OCI-LY3 (cell line): ENCODE data around the gene BIN2.
"Not testable (repeated sequence)": the region's sequence is repeated elsewhere in the genome, so short reads cannot be mapped to it uniquely, and the experiment has no call there.

Source experiments
- H2AFZ ChIP-seq: fragments of 200-600, 300-600 bp; shearing (Covaris generic); 2 replicates; pipeline ENCODE4 v1.6.0; 2014; ENCODE audit warnings: antibody characterized with exemption, low read depth, low read length
- H3K27ac ChIP-seq: fragments of 200-600, 300-600 bp; sonication (generic); 2 replicates; pipeline ENCODE4 v1.5.1; 2014; ENCODE audit warnings: mild to moderate bottlenecking, low read length, moderate library complexity, mixed read lengths
- H3K27me3 ChIP-seq: fragments of 200-600, 300-600 bp; sonication (generic); 2 replicates; pipeline ENCODE4 v1.6.1; 2014; ENCODE audit warnings: low read depth, low read length, mixed read lengths
- H3K36me3 ChIP-seq: fragments of 200-600, 300-600 bp; sonication (generic); replicated peaks from 2 replicates; pipeline ENCODE3; 2014; ENCODE audit warnings: low read depth, low read length, mixed read lengths
- H3K4me1 ChIP-seq: fragments of 300-600, 200-600 bp; sonication (generic); 2 replicates; pipeline ENCODE4 v1.6.1; 2014; ENCODE audit warnings: low read length, mixed read lengths
- H3K4me2 ChIP-seq: fragments of 200-600, 300-600 bp; sonication (generic); 2 replicates; pipeline ENCODE4 v1.6.1; 2014; ENCODE audit warnings: low read length, mixed read lengths
- H3K4me3 ChIP-seq: fragments of 300-600, 200-600 bp; sonication (generic); 2 replicates; pipeline ENCODE4 v1.5.1; 2014; ENCODE audit warnings: antibody characterized with exemption, mild to moderate bottlenecking, low read length, moderate library complexity
- H3K79me2 ChIP-seq: fragments of 300-600, 200-600 bp; shearing (Covaris generic); 2 replicates; pipeline ENCODE4 v1.6.1; 2014; ENCODE audit warnings: mild to moderate bottlenecking, low read length, mixed read lengths
- H3K9ac ChIP-seq: fragments of 300-600, 200-600 bp; shearing (Covaris generic); 2 replicates; pipeline ENCODE4 v1.6.0; 2014; ENCODE audit warnings: mild to moderate bottlenecking, low read length, moderate library complexity
- H3K9me3 ChIP-seq: fragments of 200-600, 300-600 bp; shearing (Covaris generic); 2 replicates; pipeline ENCODE4 v1.6.1; 2014; ENCODE audit warnings: low read length, mixed read lengths; ENCODE audit not compliant: insufficient read depth
- H4K20me1 ChIP-seq: fragments of 200-600, 300-600 bp; sonication (generic); 2 replicates; pipeline ENCODE4 v1.6.1; 2016; ENCODE audit warnings: low read length, mixed read lengths; ENCODE audit not compliant: insufficient read depth
- EZH2phosphoT487 ChIP-seq: fragments of 200-600 bp; shearing (Covaris generic); IDR thresholded peaks from 2 replicates; pipeline ENCODE4 v1.6.1; 2018; ENCODE audit warnings: antibody characterized with exemption, mixed run types, low read depth
- TF ChIP-seq, protein P1 (sequence below): fragments of 200-600, 300-600 bp; sonication (generic); IDR thresholded peaks from 2 replicates; pipeline ENCODE4 v1.5.1; 2014; ENCODE audit warnings: antibody characterized with exemption, low read length, low read depth

BIN2 gene

DNA sequence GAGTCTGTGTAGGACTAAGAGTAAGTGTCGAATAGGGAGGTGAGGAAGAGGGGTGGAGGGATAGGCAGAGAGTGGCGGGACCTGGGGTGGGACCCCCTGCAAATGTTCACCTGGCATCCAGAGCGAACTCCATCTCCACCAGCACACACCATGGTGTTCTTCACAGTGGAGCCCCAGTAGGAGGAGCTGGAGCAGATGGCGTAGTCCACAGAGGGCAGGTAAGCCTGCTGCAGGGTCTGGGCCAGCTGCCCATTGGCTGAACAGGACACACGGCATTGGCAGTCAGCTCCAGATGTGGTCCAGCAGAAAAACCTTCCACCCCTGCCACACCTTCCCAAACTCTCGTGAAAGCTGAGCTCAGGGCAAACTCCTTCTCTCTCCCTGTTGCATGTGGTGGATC lies 15.8 kb upstream of the BIN2 start:
- H3K27me3 ChIP-seq, result no peaks in the 10 kb centered on the region
- no peak overlapping the region for H3K27ac ChIP-seq
- H2AFZ ChIP-seq, result no peak overlapping the region
- H3K36me3 ChIP-seq, result no peaks in the 10 kb centered on the region
- H3K4me1 ChIP-seq, result peaks cover 49% of the 10 kb centered on the region
- no peak overlapping the region for H3K9ac ChIP-seq
- H4K20me1 ChIP-seq, result no peaks in the 10 kb centered on the region
- H3K79me2 ChIP-seq, result no peaks in the 10 kb centered on the region
- TF ChIP-seq EZH2phosphoT487, result no peak
- TF ChIP-seq, protein P1, sequence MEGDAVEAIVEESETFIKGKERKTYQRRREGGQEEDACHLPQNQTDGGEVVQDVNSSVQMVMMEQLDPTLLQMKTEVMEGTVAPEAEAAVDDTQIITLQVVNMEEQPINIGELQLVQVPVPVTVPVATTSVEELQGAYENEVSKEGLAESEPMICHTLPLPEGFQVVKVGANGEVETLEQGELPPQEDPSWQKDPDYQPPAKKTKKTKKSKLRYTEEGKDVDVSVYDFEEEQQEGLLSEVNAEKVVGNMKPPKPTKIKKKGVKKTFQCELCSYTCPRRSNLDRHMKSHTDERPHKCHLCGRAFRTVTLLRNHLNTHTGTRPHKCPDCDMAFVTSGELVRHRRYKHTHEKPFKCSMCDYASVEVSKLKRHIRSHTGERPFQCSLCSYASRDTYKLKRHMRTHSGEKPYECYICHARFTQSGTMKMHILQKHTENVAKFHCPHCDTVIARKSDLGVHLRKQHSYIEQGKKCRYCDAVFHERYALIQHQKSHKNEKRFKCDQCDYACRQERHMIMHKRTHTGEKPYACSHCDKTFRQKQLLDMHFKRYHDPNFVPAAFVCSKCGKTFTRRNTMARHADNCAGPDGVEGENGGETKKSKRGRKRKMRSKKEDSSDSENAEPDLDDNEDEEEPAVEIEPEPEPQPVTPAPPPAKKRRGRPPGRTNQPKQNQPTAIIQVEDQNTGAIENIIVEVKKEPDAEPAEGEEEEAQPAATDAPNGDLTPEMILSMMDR, result no peak
- no peak overlapping the region for H3K4me3 ChIP-seq
- no peaks in the 10 kb centered on the region for H3K9me3 ChIP-seq
- no peak overlapping the region for H3K4me2 ChIP-seq

DNA sequence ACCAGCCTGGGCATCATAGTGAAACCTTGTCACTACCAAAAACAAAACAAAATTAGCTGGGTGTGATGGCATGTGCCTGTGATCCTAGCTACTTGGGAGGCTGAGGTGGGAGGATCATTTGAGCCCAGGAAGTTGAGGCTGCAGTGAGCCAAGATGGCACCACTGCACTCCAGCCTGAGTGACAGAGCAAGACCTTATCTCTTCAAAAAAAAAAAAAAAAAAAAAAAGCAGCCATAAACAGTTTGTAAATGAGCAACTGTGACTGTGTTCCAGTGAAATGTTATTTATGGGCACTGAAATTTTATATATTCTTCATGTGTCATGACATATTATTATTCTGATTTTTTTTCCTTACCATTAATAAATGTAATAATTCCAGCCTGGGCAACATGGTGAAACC lies 13.4 kb upstream of the BIN2 start:
- not testable (repeated sequence) for H3K27ac ChIP-seq, H3K9me3 ChIP-seq, H3K4me2 ChIP-seq, H3K9ac ChIP-seq, H3K4me3 ChIP-seq, H3K27me3 ChIP-seq, H3K79me2 ChIP-seq, H2AFZ ChIP-seq, H3K36me3 ChIP-seq, H4K20me1 ChIP-seq
- H3K4me1 ChIP-seq, result peaks cover 25% of the 10 kb centered on the region

DNA sequence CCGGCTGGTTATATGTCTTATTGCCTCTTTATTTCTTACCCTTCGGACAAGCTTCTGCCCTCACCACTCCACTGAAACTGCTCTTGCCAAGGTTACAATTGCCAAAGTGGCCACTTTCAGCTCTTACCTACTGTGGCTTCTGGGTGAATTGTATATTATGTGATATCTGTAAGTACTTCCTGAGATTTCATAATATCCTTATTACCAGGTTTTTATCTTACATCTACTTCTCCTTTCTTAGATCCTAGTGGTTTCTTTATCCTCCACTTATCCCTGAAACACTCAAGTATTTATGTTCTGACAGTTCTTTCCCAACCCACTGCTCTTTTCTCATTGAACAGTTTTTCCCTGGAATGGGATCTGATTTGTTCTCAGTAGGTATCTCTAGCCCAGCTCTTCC lies 12.0 kb upstream of the BIN2 start:
- H3K9ac ChIP-seq, result no peak overlapping the region
- H3K9me3 ChIP-seq, result no peaks in the 10 kb centered on the region
- H2AFZ ChIP-seq, result no peak overlapping the region
- H4K20me1 ChIP-seq, result no peaks in the 10 kb centered on the region
- H3K36me3 ChIP-seq, result no peaks in the 10 kb centered on the region
- no peak overlapping the region for H3K4me3 ChIP-seq
- H3K79me2 ChIP-seq, result no peaks in the 10 kb centered on the region
- H3K4me2 ChIP-seq, result no peak overlapping the region
- H3K27me3 ChIP-seq, result no peaks in the 10 kb centered on the region
- peaks cover 12% of the 10 kb centered on the region for H3K4me1 ChIP-seq
- no peak for TF ChIP-seq EZH2phosphoT487
- TF ChIP-seq, protein P1, result no peak
- H3K27ac ChIP-seq, result no peak overlapping the region

DNA sequence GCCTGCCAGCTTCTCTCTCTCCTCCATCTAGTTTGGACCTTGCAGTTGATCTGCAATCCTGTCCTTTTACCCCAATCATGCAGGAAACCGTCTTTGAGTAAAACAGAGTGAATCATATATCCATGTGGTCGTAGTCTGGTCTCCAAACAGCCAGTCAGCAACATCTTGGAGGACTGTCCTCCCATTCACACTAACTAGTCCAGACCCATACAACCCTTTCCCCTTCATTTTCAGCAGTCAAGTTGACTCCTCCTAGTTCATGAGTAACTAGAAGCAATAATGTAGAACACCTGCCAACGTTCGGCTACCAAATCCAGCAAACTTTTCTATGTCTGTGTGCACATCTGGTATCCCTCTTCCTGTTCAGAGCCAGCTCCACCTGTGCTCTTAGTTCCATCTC lies 10.8 kb upstream of the BIN2 start:
- Histone ChIP-seq H3K27ac (no peak overlapping the region), H3K4me2 (no peak overlapping the region), H3K79me2 (no peaks in the 10 kb centered on the region), H3K27me3 (no peaks in the 10 kb centered on the region), H4K20me1 (no peaks in the 10 kb centered on the region), H3K4me3 (no peak overlapping the region), H3K9me3 (no peaks in the 10 kb centered on the region), H3K4me1 (peaks cover 15% of the 10 kb centered on the region), H3K36me3 (no peaks in the 10 kb centered on the region), H2AFZ (no peak overlapping the region), H3K9ac (no peak overlapping the region)
- no peak for TF ChIP-seq EZH2phosphoT487
- TF ChIP-seq, protein P1, result no peak

DNA sequence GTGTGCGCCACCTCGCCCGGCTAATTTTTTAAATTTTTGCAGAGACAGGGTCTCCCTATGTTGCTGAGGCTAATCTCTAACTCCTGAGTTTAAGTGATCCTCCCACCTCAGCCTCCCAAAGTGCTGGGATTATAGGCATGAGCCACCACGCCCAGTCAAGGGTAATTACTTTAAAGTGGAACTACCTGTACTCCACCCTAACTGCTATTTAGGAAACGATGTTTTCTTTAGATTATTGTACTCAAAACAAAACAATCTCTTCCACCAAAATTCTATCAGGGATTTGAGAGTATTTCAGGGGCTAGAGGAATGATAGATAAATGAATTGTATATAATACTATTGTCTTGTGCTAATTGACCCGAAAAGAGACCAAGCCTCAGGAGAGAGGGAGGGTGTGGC lies 9.6 kb upstream of the BIN2 start:
- H3K4me2 ChIP-seq, result no peak overlapping the region
- no peak for TF ChIP-seq EZH2phosphoT487
- TF ChIP-seq, protein P1, result no peak
- no peaks in the 10 kb centered on the region for H3K27me3 ChIP-seq

More for the DNA sequence above, 9.6 kb upstream of the BIN2 start:
- Histone ChIP-seq H2AFZ (no peak overlapping the region), H4K20me1 (no peaks in the 10 kb centered on the region), H3K36me3 (no peaks in the 10 kb centered on the region), H3K79me2 (no peaks in the 10 kb centered on the region), H3K27ac (no peak overlapping the region), H3K9me3 (no peaks in the 10 kb centered on the region), H3K9ac (no peak overlapping the region), H3K4me1 (peaks cover 21% of the 10 kb centered on the region), H3K4me3 (no peak overlapping the region)
